H1 (cell line): Measurements from ENCODE around the gene GALNTL6. TPM values are rescaled to one million over a fixed set of nuclear protein-coding genes. Genes with fewer than 3 reads are reported as not detected.

ENCODE experiments used
- SP4 ChIP-seq: IDR thresholded peaks from 2 replicates; pipeline ENCODE4 v1.6.1; 2012; ENCODE audit warnings: low read length, inconsistent platforms
- TAF7 ChIP-seq: optimal IDR thresholded peaks from 2 replicates; pipeline ENCODE3; 2011; ENCODE audit warnings: low read depth, mild to moderate bottlenecking, inconsistent platforms, low read length, moderate library complexity, borderline replicate concordance
- polyA plus RNA-seq, 7 experiments: library from polyadenylated mRNA; depleted of rRNA in 3 of 7; stranded (reverse) in 5 of 7; unstranded in 2 of 7; fragments of >200 nt in 5 of 7; fragments of 200-250 nt in 2 of 7; gene quantifications; 1 replicate in 5 of 7; 2 replicates in 1 of 7; 4 replicates in 1 of 7; pipeline versions ENCODE4 v1.2.1 to v1.2.3, GENCODE V29; 2011 to 2013; ENCODE audit warnings: missing spikeins in 2 of 7, mixed read lengths in 2 of 7
- total RNA-seq: library from RNA; stranded (reverse); fragmentation: NEBNext Ultra II Directional; extraction: Animal tissue kit (Norgen Biotek cat#: 25700); gene quantifications from 2 replicates; pipeline ENCODE4 v1.2.1, GENCODE V29; 2021

The GALNTL6 gene
- total and polyA plus RNA-seq, 2 of the 8 experiments (the other 6 are each of a cell fraction or from before 2014, with no cell fraction given): 0.03 to 0.32 TPM

- TF ChIP-seq SP4 (no peak), TAF7 (no peak)
Observed at GRCh38 chr4:172109466-172109865, 296.3 kb downstream of the GALNTL6 start (continued).
